GM20431 (cell line): ENCODE results near the gene ST3GAL3.

ENCODE experiments used
- in situ Hi-C: fragments of 300-500 bp; cut with MseI, MboI; formaldehyde crosslinking; loops from one replicate; pipeline ENCODE4 v1.15.0; 2020; ENCODE audit warnings: low sequenced_read_pairs; ENCODE audit not compliant: unreplicated experiment

The ST3GAL3 gene

GRCh38 chr1:43947061-43947873 lies 239.9 kb downstream of the ST3GAL3 start:
- in situ Hi-C loops: no loop called here

- in situ Hi-C loops: no loop called here
These were observed 240.6 kb downstream of the ST3GAL3 start for GRCh38 chr1:43947874-43948437.

- in situ Hi-C loops: no loop called here
These were observed 242.3 kb downstream of the ST3GAL3 start for GRCh38 chr1:43949678-43950077.

- in situ Hi-C loops: no loop called here
These were observed 244.0 kb downstream of the ST3GAL3 start for GRCh38 chr1:43951021-43951985.

- in situ Hi-C loops: no loop called here
These were observed 245.5 kb downstream of the ST3GAL3 start for GRCh38 chr1:43952731-43953346.

GRCh38 chr1:43953361-43953760 lies 246.0 kb downstream of the ST3GAL3 start:
- in situ Hi-C loops: no loop called here

GRCh38 chr1:43954036-43954435 lies 246.7 kb downstream of the ST3GAL3 start:
- in situ Hi-C loops: no loop called here

- in situ Hi-C loops: no loop called here
These were observed 248.9 kb downstream of the ST3GAL3 start for GRCh38 chr1:43956234-43956633.

- in situ Hi-C loops: no loop called here
These were observed 250.2 kb downstream of the ST3GAL3 start for GRCh38 chr1:43957407-43958040.

- in situ Hi-C loops: no loop called here
These were observed 251.3 kb downstream of the ST3GAL3 start for GRCh38 chr1:43958351-43959255.

- in situ Hi-C loops: no loop called here
These were observed 253.5 kb downstream of the ST3GAL3 start for GRCh38 chr1:43960798-43961197.

- in situ Hi-C loops: no loop called here
These were observed 254.4 kb downstream of the ST3GAL3 start for GRCh38 chr1:43961692-43962091.

GRCh38 chr1:43962324-43962723 lies 255.0 kb downstream of the ST3GAL3 start:
- in situ Hi-C loops: no loop called here

- in situ Hi-C loops: no loop called here
These were observed 255.7 kb downstream of the ST3GAL3 start for GRCh38 chr1:43963006-43963405.

- in situ Hi-C loops: no loop called here
These were observed 256.6 kb downstream of the ST3GAL3 start for GRCh38 chr1:43963890-43964289.

GRCh38 chr1:43965316-43965715 lies 258.0 kb downstream of the ST3GAL3 start:
- in situ Hi-C loops: no loop called here

- in situ Hi-C loops: no loop called here
These were observed 261.1 kb downstream of the ST3GAL3 start for GRCh38 chr1:43968348-43968948.

GRCh38 chr1:43969416-43969745 lies 262.0 kb downstream of the ST3GAL3 start:
- in situ Hi-C loops: no loop called here
